ENCODE measurements around the gene SPATA32. TPM values are rescaled to one million over a fixed set of nuclear protein-coding genes. Genes with fewer than 3 reads are reported as not detected.

The SPATA32 gene
- total RNA-seq, 1 donor from 2014 or later, result not detected

- H3K27me3 ChIP-seq, result no peaks in the 10 kb centered on the region
- H3K36me3 ChIP-seq, result no peaks in the 10 kb centered on the region
- H3K4me1 ChIP-seq, result peaks cover 7 to 46% of the 10 kb centered on the region in 2 donors
- DNase-seq (ENCODE audit: low spot score in 2 of 2), result no peak
- H3K4me3 ChIP-seq, result no peak overlapping the region
- no peak overlapping the region for H3K27ac ChIP-seq
- intact Hi-C loops (cut with DNase I), result no loop called here
- H3K9me3 ChIP-seq, result no peaks in the 10 kb centered on the region
- no peak for TF ChIP-seq CTCF (IDR thresholded peaks at IDR 0.05)
Observed at GRCh38 chr17:45308840-45309239, 46.9 kb upstream of the SPATA32 start.

- peaks cover 7 to 43% of the 10 kb centered on the region in 2 donors for H3K4me1 ChIP-seq
- H3K36me3 ChIP-seq, result no peaks in the 10 kb centered on the region
- no peak overlapping the region for H3K4me3 ChIP-seq
Observed at GRCh38 chr17:45308016-45308365, 46.1 kb upstream of the SPATA32 start.

GRCh38 chr17:45307290-45308015 lies 45.6 kb upstream of the SPATA32 start:
- Histone ChIP-seq H3K27me3 (no peaks in the 10 kb centered on the region), H3K9me3 (no peaks in the 10 kb centered on the region), H3K27ac (peak overlapping the region; percentile 52 to 76), H3K4me1 (peaks cover 7 to 42% of the 10 kb centered on the region in 2 donors), H3K4me3 (no peak overlapping the region), H3K36me3 (no peaks in the 10 kb centered on the region)
- no peak for TF ChIP-seq CTCF (IDR thresholded peaks at IDR 0.05)
- no peak for DNase-seq (ENCODE audit: low spot score in 2 of 2)
- intact Hi-C loops (cut with DNase I), result loop anchor here (1.0 to 2.0 kb wide), 2 partner anchors 9 to 15 kb away; no protein-coding TSS in a partner anchor

More at GRCh38 chr17:45308016-45308365, 46.1 kb upstream of the SPATA32 start:
- intact Hi-C loops (cut with DNase I), result no loop called here
- no peak for TF ChIP-seq CTCF (IDR thresholded peaks at IDR 0.05)
- Histone ChIP-seq H3K27ac (peak overlapping the region; percentile 52 to 76), H3K27me3 (no peaks in the 10 kb centered on the region), H3K9me3 (no peaks in the 10 kb centered on the region)
- no peak for DNase-seq (ENCODE audit: low spot score in 2 of 2)

GRCh38 chr17:45306623-45307022 lies 44.7 kb upstream of the SPATA32 start:
- no peak overlapping the region for H3K4me3 ChIP-seq
- no peaks in the 10 kb centered on the region for H3K9me3 ChIP-seq
- peak in 1 of 3 experiments; percentile 4 for TF ChIP-seq CTCF (IDR thresholded peaks at IDR 0.05)
- intact Hi-C loops (cut with DNase I), result loop anchor here (1.0 to 2.0 kb wide), 2 partner anchors 10 to 14 kb away; no protein-coding TSS in a partner anchor
- DNase-seq (ENCODE audit: low spot score in 2 of 2), result no peak
- H3K36me3 ChIP-seq, result no peaks in the 10 kb centered on the region
- H3K27ac ChIP-seq, result peak overlapping the region in 1 of 2 donors; percentile 76
- H3K27me3 ChIP-seq, result no peaks in the 10 kb centered on the region
- peaks cover 5 to 39% of the 10 kb centered on the region in 2 donors for H3K4me1 ChIP-seq

GRCh38 chr17:45306094-45306493 lies 44.2 kb upstream of the SPATA32 start:
- DNase-seq (ENCODE audit: low spot score in 2 of 2), result no peak
- no peak for TF ChIP-seq CTCF (IDR thresholded peaks at IDR 0.05)
- H3K4me1 ChIP-seq, result peaks cover 2 to 34% of the 10 kb centered on the region in 2 donors
- no peaks in the 10 kb centered on the region for H3K27me3 ChIP-seq
- H3K4me3 ChIP-seq, result no peak overlapping the region
- no peaks in the 10 kb centered on the region for H3K9me3 ChIP-seq
- no peaks in the 10 kb centered on the region for H3K36me3 ChIP-seq
- peak overlapping the region in 1 of 2 donors; percentile 7 for H3K27ac ChIP-seq
- intact Hi-C loops (cut with DNase I), result loop anchor here (2.0 kb wide), 1 partner anchor 13 kb away; no protein-coding TSS in a partner anchor
